ENCODE results near the gene RBMS2.
"Not testable (repeated sequence)": the region's sequence is repeated elsewhere in the genome, so short reads cannot be mapped to it uniquely, and the experiment has no call there.

Gene RBMS2

GRCh38 chr12:56577248-56577647, 55.6 kb downstream of the RBMS2 start:
- H3K79me1 ChIP-seq (ENCODE audit: low read length); H3K9ac ChIP-seq (ENCODE audit: low read length); DNase-seq; H2AK5ac ChIP-seq (ENCODE audit: low read length); H4K5ac ChIP-seq (ENCODE audit: low read length); H2BK5ac ChIP-seq (ENCODE audit: low read length); H3K18ac ChIP-seq (ENCODE audit: low read length); H3K56ac ChIP-seq (ENCODE audit: low read length); H2BK15ac ChIP-seq (replicated peaks; ENCODE audit: low read depth); H3K79me2 ChIP-seq (ENCODE audit: control insufficient read depth, insufficient read depth, low read length); H3K4me2 ChIP-seq (ENCODE audit: low read length); H3K27ac ChIP-seq (ENCODE audit: low read depth, low read length); H2BK120ac ChIP-seq (ENCODE audit: low read depth, low read length); H3K4me1 ChIP-seq (ENCODE audit: control insufficient read depth, low read depth, low read length); H3K4ac ChIP-seq (ENCODE audit: low read depth, low read length); H3K36me3 ChIP-seq (ENCODE audit: control insufficient read depth, insufficient read depth, low read length); H3K23ac ChIP-seq (ENCODE audit: low read length); H3K27me3 ChIP-seq (ENCODE audit: insufficient read depth, low read length, poor library complexity); H4K8ac ChIP-seq (ENCODE audit: low read depth, low read length); H3K4me3 ChIP-seq (ENCODE audit: low read length): not testable (repeated sequence)
- WGBS (ENCODE audit: extremely low coverage, insufficient coverage, low lambda C conversion rate): no CpG with 5 or more reads among the region's 7 CpGs

- Histone ChIP-seq H3K27ac (ENCODE audit: low read depth, low read length) (no peak overlapping the region), H3K79me2 (ENCODE audit: control insufficient read depth, insufficient read depth, low read length) (no peaks in the 10 kb centered on the region), H4K8ac (ENCODE audit: low read depth, low read length) (no peak overlapping the region), H3K36me3 (ENCODE audit: control insufficient read depth, insufficient read depth, low read length) (peaks cover 3% of the 10 kb centered on the region), H2BK5ac (ENCODE audit: low read length) (no peak overlapping the region), H2BK120ac (ENCODE audit: low read depth, low read length) (no peak overlapping the region), H3K79me1 (ENCODE audit: low read length) (no peaks in the 10 kb centered on the region), H3K18ac (ENCODE audit: low read length) (no peak overlapping the region), H3K4me2 (ENCODE audit: low read length) (no peak overlapping the region), H4K5ac (ENCODE audit: low read length) (no peak overlapping the region), H3K4me1 (ENCODE audit: control insufficient read depth, low read depth, low read length) (no peaks in the 10 kb centered on the region), H3K27me3 (ENCODE audit: insufficient read depth, low read length, poor library complexity) (no peaks in the 10 kb centered on the region), H2AK5ac (ENCODE audit: low read length) (no peak overlapping the region), H3K23ac (ENCODE audit: low read length) (no peak overlapping the region), H3K4ac (ENCODE audit: low read depth, low read length) (no peak overlapping the region), H3K9ac (ENCODE audit: low read length) (no peak overlapping the region), H3K56ac (ENCODE audit: low read length) (no peak overlapping the region), H3K4me3 (ENCODE audit: low read length) (no peak overlapping the region), H2BK15ac (replicated peaks; ENCODE audit: low read depth) (no peak overlapping the region)
- WGBS (ENCODE audit: extremely low coverage, insufficient coverage, low lambda C conversion rate): no CpG with 5 or more reads among the region's 10 CpGs
- DNase-seq: no peak
Measured at GRCh38 chr12:56578983-56579546, 57.4 kb downstream of the RBMS2 start.

- no peak overlapping the region for H3K23ac ChIP-seq (ENCODE audit: low read length)
- no peak overlapping the region for H2BK5ac ChIP-seq (ENCODE audit: low read length)
- no peak overlapping the region for H3K4me3 ChIP-seq (ENCODE audit: low read length)
- no peak overlapping the region for H2AK5ac ChIP-seq (ENCODE audit: low read length)
- H3K4me2 ChIP-seq (ENCODE audit: low read length): no peak overlapping the region
- no peaks in the 10 kb centered on the region for H3K79me1 ChIP-seq (ENCODE audit: low read length)
- no peak overlapping the region for H4K5ac ChIP-seq (ENCODE audit: low read length)
- H4K8ac ChIP-seq (ENCODE audit: low read depth, low read length): no peak overlapping the region
- H3K4me1 ChIP-seq (ENCODE audit: control insufficient read depth, low read depth, low read length): no peaks in the 10 kb centered on the region
- no peak overlapping the region for H2BK120ac ChIP-seq (ENCODE audit: low read depth, low read length)
- H3K18ac ChIP-seq (ENCODE audit: low read length): no peak overlapping the region
- no peak overlapping the region for H3K4ac ChIP-seq (ENCODE audit: low read depth, low read length)
- H3K56ac ChIP-seq (ENCODE audit: low read length): no peak overlapping the region
- peak; percentile 29 for DNase-seq
- H3K27ac ChIP-seq (ENCODE audit: low read depth, low read length): no peak overlapping the region
- H3K79me2 ChIP-seq (ENCODE audit: control insufficient read depth, insufficient read depth, low read length): no peaks in the 10 kb centered on the region
- peaks cover 3% of the 10 kb centered on the region for H3K36me3 ChIP-seq (ENCODE audit: control insufficient read depth, insufficient read depth, low read length)
- WGBS (ENCODE audit: extremely low coverage, insufficient coverage, low lambda C conversion rate): no CpG with 5 or more reads among the region's 10 CpGs
- H2BK15ac ChIP-seq (replicated peaks; ENCODE audit: low read depth): no peak overlapping the region
- no peaks in the 10 kb centered on the region for H3K27me3 ChIP-seq (ENCODE audit: insufficient read depth, low read length, poor library complexity)
- H3K9ac ChIP-seq (ENCODE audit: low read length): no peak overlapping the region
Measured at GRCh38 chr12:56581418-56582145, 60.0 kb downstream of the RBMS2 start.

- Histone ChIP-seq H3K18ac (ENCODE audit: low read length) (no peak overlapping the region), H4K8ac (ENCODE audit: low read depth, low read length) (no peak overlapping the region), H3K79me2 (ENCODE audit: control insufficient read depth, insufficient read depth, low read length) (no peaks in the 10 kb centered on the region), H3K27me3 (ENCODE audit: insufficient read depth, low read length, poor library complexity) (no peaks in the 10 kb centered on the region), H3K4me1 (ENCODE audit: control insufficient read depth, low read depth, low read length) (no peaks in the 10 kb centered on the region), H2AK5ac (ENCODE audit: low read length) (no peak overlapping the region), H3K27ac (ENCODE audit: low read depth, low read length) (no peak overlapping the region), H3K9ac (ENCODE audit: low read length) (no peak overlapping the region), H4K5ac (ENCODE audit: low read length) (no peak overlapping the region), H3K79me1 (ENCODE audit: low read length) (no peaks in the 10 kb centered on the region), H3K4ac (ENCODE audit: low read depth, low read length) (no peak overlapping the region), H3K4me3 (ENCODE audit: low read length) (no peak overlapping the region), H2BK15ac (replicated peaks; ENCODE audit: low read depth) (no peak overlapping the region), H2BK120ac (ENCODE audit: low read depth, low read length) (no peak overlapping the region), H3K36me3 (ENCODE audit: control insufficient read depth, insufficient read depth, low read length) (peaks cover 7% of the 10 kb centered on the region), H3K23ac (ENCODE audit: low read length) (no peak overlapping the region), H3K56ac (ENCODE audit: low read length) (no peak overlapping the region), H2BK5ac (ENCODE audit: low read length) (no peak overlapping the region), H3K4me2 (ENCODE audit: low read length) (no peak overlapping the region)
- no peak for DNase-seq
- no CpG with 5 or more reads among the region's 4 CpGs for WGBS (ENCODE audit: extremely low coverage, insufficient coverage, low lambda C conversion rate)
Measured at GRCh38 chr12:56585098-56585497, 63.5 kb downstream of the RBMS2 start.

GRCh38 chr12:56589783-56590182, 68.2 kb downstream of the RBMS2 start:
- no peak overlapping the region for H3K4me2 ChIP-seq (ENCODE audit: low read length)
- H3K9ac ChIP-seq (ENCODE audit: low read length): no peak overlapping the region
- no peak overlapping the region for H3K56ac ChIP-seq (ENCODE audit: low read length)
- DNase-seq: no peak
- peaks cover 4% of the 10 kb centered on the region for H3K36me3 ChIP-seq (ENCODE audit: control insufficient read depth, insufficient read depth, low read length)
- H2BK5ac ChIP-seq (ENCODE audit: low read length): no peak overlapping the region
- H4K5ac ChIP-seq (ENCODE audit: low read length): no peak overlapping the region
- H3K27me3 ChIP-seq (ENCODE audit: insufficient read depth, low read length, poor library complexity): no peaks in the 10 kb centered on the region
- no CpG with 5 or more reads among the region's 1 CpG for WGBS (ENCODE audit: extremely low coverage, insufficient coverage, low lambda C conversion rate)
- no peak overlapping the region for H2BK15ac ChIP-seq (replicated peaks; ENCODE audit: low read depth)
- H3K23ac ChIP-seq (ENCODE audit: low read length): no peak overlapping the region
- no peak overlapping the region for H3K27ac ChIP-seq (ENCODE audit: low read depth, low read length)
- H3K4me3 ChIP-seq (ENCODE audit: low read length): no peak overlapping the region
- H3K4me1 ChIP-seq (ENCODE audit: control insufficient read depth, low read depth, low read length): no peaks in the 10 kb centered on the region
- H3K79me1 ChIP-seq (ENCODE audit: low read length): no peaks in the 10 kb centered on the region
- H2AK5ac ChIP-seq (ENCODE audit: low read length): no peak overlapping the region
- no peak overlapping the region for H3K4ac ChIP-seq (ENCODE audit: low read depth, low read length)
- H2BK120ac ChIP-seq (ENCODE audit: low read depth, low read length): no peak overlapping the region
- H3K79me2 ChIP-seq (ENCODE audit: control insufficient read depth, insufficient read depth, low read length): no peaks in the 10 kb centered on the region
- H4K8ac ChIP-seq (ENCODE audit: low read depth, low read length): no peak overlapping the region
- no peak overlapping the region for H3K18ac ChIP-seq (ENCODE audit: low read length)

Measured in mesendoderm (in vitro differentiated cells).